ENCODE data around the gene POU2F1.

- TF ChIP-seq EZH2 (IDR thresholded peaks at IDR 0.05; ENCODE audit: borderline replicate concordance, insufficient read depth, low read depth, low read length, poor library complexity, severe bottlenecking), result no peak
- TF ChIP-seq, protein P1, sequence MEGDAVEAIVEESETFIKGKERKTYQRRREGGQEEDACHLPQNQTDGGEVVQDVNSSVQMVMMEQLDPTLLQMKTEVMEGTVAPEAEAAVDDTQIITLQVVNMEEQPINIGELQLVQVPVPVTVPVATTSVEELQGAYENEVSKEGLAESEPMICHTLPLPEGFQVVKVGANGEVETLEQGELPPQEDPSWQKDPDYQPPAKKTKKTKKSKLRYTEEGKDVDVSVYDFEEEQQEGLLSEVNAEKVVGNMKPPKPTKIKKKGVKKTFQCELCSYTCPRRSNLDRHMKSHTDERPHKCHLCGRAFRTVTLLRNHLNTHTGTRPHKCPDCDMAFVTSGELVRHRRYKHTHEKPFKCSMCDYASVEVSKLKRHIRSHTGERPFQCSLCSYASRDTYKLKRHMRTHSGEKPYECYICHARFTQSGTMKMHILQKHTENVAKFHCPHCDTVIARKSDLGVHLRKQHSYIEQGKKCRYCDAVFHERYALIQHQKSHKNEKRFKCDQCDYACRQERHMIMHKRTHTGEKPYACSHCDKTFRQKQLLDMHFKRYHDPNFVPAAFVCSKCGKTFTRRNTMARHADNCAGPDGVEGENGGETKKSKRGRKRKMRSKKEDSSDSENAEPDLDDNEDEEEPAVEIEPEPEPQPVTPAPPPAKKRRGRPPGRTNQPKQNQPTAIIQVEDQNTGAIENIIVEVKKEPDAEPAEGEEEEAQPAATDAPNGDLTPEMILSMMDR (IDR thresholded peaks at IDR 0.05), result no peak
These were observed 113.0 kb downstream of the POU2F1 start for GRCh38 chr1:167333703-167334102.
